RWPE1 (cell line): ENCODE measurements around the gene SLC16A1.

ENCODE experiments used
- CTCF ChIA-PET: fragments of 350-600 bp; sonication (Branson Sonifier 250); formaldehyde crosslinking; extraction: SDS; loops from one replicate; lab custom pipeline; 2021; lab: Yijun Ruan, JAX
- POLR2A ChIA-PET: fragments of 400-600 bp; formaldehyde crosslinking; extraction: SDS; loops from one replicate; lab custom pipeline; 2020; ENCODE audit warnings: antibody characterized with exemption; ENCODE audit not compliant: low non-redundant PET; lab: Yijun Ruan, JAX
- DNase-seq: peaks from one replicate; pipeline ENCODE4 v3.0.0; 2012; ENCODE audit warnings: low spot score
- H3K27ac ChIP-seq: fragments of 450-650 bp; 2 replicates; pipeline ENCODE4 v1.5.1; 2017
- TF ChIP-seq, protein P1 (sequence below): fragments of 450-650 bp; conservative IDR thresholded peaks from 2 replicates; pipeline ENCODE4 v1.5.1; 2017; ENCODE audit warnings: low read depth, mild to moderate bottlenecking

SLC16A1 gene

GRCh38 chr1:112954945-112955772 is 837 bp downstream of the SLC16A1 start:
- DNase-seq: peak; percentile 63
- TF ChIP-seq, protein P1, sequence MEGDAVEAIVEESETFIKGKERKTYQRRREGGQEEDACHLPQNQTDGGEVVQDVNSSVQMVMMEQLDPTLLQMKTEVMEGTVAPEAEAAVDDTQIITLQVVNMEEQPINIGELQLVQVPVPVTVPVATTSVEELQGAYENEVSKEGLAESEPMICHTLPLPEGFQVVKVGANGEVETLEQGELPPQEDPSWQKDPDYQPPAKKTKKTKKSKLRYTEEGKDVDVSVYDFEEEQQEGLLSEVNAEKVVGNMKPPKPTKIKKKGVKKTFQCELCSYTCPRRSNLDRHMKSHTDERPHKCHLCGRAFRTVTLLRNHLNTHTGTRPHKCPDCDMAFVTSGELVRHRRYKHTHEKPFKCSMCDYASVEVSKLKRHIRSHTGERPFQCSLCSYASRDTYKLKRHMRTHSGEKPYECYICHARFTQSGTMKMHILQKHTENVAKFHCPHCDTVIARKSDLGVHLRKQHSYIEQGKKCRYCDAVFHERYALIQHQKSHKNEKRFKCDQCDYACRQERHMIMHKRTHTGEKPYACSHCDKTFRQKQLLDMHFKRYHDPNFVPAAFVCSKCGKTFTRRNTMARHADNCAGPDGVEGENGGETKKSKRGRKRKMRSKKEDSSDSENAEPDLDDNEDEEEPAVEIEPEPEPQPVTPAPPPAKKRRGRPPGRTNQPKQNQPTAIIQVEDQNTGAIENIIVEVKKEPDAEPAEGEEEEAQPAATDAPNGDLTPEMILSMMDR: no peak

DNA sequence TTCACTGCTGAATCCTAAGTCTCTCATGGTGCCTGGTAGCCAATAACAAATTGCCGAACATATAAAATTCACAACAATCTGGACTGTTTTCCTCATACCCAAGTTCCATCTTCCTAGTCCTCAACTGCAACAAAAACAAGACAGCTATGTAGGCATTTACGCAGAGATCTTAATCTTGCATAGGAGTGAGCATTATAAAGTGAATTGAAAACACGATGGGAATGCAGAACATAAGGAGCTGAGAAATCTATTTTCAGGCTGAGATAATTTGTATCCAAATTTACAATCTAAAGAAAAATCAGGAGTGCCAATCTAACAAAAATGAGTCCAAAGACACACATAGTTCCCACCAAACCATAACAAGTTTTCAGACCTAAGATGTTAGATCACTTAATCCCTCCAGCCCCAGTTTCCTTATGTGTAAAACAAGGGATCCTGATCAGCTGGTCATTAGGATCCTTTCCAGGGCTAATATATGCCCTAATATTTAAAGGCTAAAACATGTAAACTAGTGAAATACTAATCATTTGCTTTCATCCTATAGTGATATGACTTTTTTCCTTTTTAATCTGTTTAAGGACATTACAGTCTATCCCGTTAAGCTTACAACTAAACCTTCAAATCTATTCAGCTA is 1.9 kb downstream of the SLC16A1 start:
- no peak for DNase-seq
- ChIA-PET POLR2A (interaction anchor here (0.6 kb wide), 1 partner anchor 66 kb away, joined by 9 read pairs; no protein-coding TSS in a partner anchor), CTCF (interaction anchor here (0.6 to 1.4 kb wide), 3 partner anchors 119 to 151 kb away, joined by 3 read pairs; partner anchors contain the start of gene LRIG2)
- TF ChIP-seq, protein P1: no peak
- H3K27ac ChIP-seq: no peak overlapping the region

More at GRCh38 chr1:112954945-112955772, 837 bp downstream of the SLC16A1 start:
- CTCF ChIA-PET: interaction anchor here (0.5 to 1.4 kb wide), 3 partner anchors 145 to 965 kb away, joined by 3 read pairs; no protein-coding TSS in a partner anchor
- POLR2A ChIA-PET: interaction anchor here (1.2 to 1.3 kb wide), 2 partner anchors 73 to 90 kb away, joined by 4 to 8 read pairs; no protein-coding TSS in a partner anchor
- peak overlapping the region; percentile 93 for H3K27ac ChIP-seq

DNA sequence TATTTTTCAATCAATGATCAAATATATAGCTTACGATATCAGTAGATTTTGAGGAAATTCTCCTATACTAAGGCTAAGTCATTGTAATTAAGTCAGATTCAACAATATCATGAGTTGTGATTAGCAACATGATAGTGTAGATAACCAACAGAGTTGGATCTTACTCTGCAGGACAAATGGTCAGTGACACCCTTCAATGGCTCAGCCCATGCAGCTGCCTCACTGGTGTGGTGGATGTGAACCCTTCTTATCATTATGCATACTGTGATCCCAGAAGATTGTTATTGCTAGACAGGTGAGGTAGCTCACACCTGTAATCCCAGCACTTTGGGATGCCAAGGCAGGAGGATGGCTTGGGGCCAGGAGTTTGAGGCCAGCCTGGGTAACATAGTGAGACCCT is 5.6 kb downstream of the SLC16A1 start:
- TF ChIP-seq, protein P1: no peak
- ChIA-PET POLR2A (no interaction called here), CTCF (interaction anchor here (0.7 kb wide), 1 partner anchor 782 kb away, joined by 3 read pairs; no protein-coding TSS in a partner anchor)

DNA sequence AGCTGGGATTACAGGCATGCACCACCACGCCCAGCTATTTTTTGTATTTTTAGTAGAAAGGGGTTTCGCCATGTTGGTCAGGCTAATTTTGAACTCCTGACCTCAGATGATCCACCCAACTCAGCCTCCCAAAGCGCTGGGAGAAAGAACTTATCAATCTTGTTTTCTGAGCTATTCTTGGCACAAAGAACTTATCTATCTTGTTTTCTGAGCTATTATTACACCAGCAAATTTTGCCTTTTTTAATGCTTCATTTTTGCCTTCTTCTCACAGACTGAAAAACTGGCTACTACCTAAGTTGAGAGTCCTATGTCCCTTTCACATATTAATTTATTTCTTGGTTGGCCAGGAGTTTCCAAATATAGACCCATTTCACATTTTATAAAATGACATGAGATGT is 9.3 kb downstream of the SLC16A1 start:
- H3K27ac ChIP-seq: no peak overlapping the region
- TF ChIP-seq, protein P1: no peak
- DNase-seq: no peak
- CTCF ChIA-PET: interaction anchor here (0.6 to 0.7 kb wide), 3 partner anchors 28 to 230 kb away, joined by 3 to 4 read pairs (median 3); no protein-coding TSS in a partner anchor
- POLR2A ChIA-PET: no interaction called here

More for the DNA sequence above, 5.6 kb downstream of the SLC16A1 start:
- no peak for DNase-seq
- no peak overlapping the region for H3K27ac ChIP-seq

DNA sequence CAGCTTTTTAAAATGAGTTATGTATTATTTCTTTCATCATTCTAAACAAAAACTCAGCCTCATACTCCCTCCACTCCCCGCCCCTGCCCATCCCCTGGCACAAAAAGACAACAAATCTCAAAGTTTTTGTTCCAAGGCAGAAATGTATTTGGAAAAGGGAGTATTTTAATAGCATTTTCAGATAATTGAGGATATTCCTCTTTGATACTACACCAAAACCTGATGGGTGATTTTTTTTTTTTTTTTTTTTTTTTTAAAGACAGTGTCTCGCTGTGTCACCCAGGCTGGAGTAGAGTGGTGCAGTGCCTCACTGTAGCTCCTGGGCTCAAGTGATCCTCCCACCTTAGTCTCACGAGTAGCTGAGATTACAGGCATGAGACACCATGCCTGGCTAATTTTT is 16.2 kb downstream of the SLC16A1 start:
- TF ChIP-seq, protein P1: no peak
- H3K27ac ChIP-seq: peak overlapping the region; percentile 62
- POLR2A ChIA-PET: no interaction called here
- DNase-seq: no peak
- CTCF ChIA-PET: no interaction called here

GRCh38 chr1:112938210-112938609 is 17.8 kb downstream of the SLC16A1 start:
- POLR2A ChIA-PET: no interaction called here

More at GRCh38 chr1:112938210-112938609, 17.8 kb downstream of the SLC16A1 start:
- CTCF ChIA-PET: interaction anchor here (1.1 kb wide), 1 partner anchor 216 kb away, joined by 3 read pairs; no protein-coding TSS in a partner anchor
- no peak overlapping the region for H3K27ac ChIP-seq
- no peak for DNase-seq
- TF ChIP-seq, protein P1: no peak
